GM12891 (cell line): Measurements from ENCODE around the gene CDK5RAP2.

Experiments
- POLR2A ChIP-seq: IDR thresholded peaks from 2 replicates; pipeline ENCODE4 v1.6.1; 2011; ENCODE audit warnings: low read depth, low read length, control low read depth
- POLR2AphosphoS5 ChIP-seq: IDR thresholded peaks from 2 replicates; pipeline ENCODE4 v1.6.1; 2011; ENCODE audit warnings: low read depth, low read length, control low read depth
- POU2F2 ChIP-seq: IDR thresholded peaks from 2 replicates; pipeline ENCODE4 v1.6.1; 2011; ENCODE audit warnings: low read depth, mild to moderate bottlenecking, control low read depth, low read length, moderate library complexity
- SPI1 ChIP-seq: IDR thresholded peaks from 2 replicates; pipeline ENCODE4 v1.6.1; 2011; ENCODE audit warnings: low read depth, low read length, control low read depth
- TAF1 ChIP-seq: IDR thresholded peaks from 2 replicates; pipeline ENCODE4 v1.6.1; 2011; ENCODE audit warnings: low read depth, low read length, control low read depth

GRCh38 chr9:120424248-120424647 is 155.7 kb downstream of the CDK5RAP2 start:
- TF ChIP-seq POLR2A (no peak), POLR2AphosphoS5 (no peak), POU2F2 (no peak), SPI1 (no peak), TAF1 (no peak)
